Measurements from ENCODE around the gene RAD51AP2.

Gene RAD51AP2

DNA sequence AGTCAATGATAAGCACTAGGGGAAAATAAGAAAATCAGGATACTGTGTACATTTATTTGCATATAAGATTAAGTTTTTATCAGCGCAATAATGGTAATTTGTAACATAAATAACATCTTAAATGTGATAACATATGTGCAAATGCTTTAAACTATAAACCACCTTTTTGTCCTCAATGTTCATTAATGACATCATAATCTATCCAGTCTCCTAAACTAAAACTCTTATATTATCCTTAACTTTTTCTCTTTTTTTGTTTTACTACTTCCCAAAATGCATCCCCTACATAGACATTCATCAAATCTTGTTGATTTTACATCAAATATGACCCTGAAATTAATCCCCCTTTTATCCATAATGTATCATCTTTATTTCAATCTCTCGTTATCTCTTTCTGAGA, 3.4 kb upstream of the RAD51AP2 start:
- Histone ChIP-seq H3K4me1 (ENCODE audit: control insufficient read depth, insufficient read depth, low read length) (no peaks in the 10 kb centered on the region), H3K27ac (ENCODE audit: extremely low read depth, low read depth, low read length) (no peak overlapping the region), H3K4me3 (ENCODE audit: low read depth, low read length) (no peak overlapping the region), H3K36me3 (ENCODE audit: control insufficient read depth in 2 of 2, insufficient read depth in 1 of 2, low read length in 2 of 2) (no peaks in the 10 kb centered on the region), H3K9me3 (ENCODE audit: control insufficient read depth, insufficient read depth, low read depth, low read length) (no peaks in the 10 kb centered on the region)
- ChIA-PET POLR2A (no interaction called here), CTCF (interaction anchor here (1.6 kb wide), 1 partner anchor 124 kb away, joined by 3 read pairs; no protein-coding TSS in a partner anchor)
- no peak for TF ChIP-seq ZFP69B (tag by site-specific recombination; IDR thresholded peaks at IDR 0.05)
- TF ChIP-seq, protein P1, sequence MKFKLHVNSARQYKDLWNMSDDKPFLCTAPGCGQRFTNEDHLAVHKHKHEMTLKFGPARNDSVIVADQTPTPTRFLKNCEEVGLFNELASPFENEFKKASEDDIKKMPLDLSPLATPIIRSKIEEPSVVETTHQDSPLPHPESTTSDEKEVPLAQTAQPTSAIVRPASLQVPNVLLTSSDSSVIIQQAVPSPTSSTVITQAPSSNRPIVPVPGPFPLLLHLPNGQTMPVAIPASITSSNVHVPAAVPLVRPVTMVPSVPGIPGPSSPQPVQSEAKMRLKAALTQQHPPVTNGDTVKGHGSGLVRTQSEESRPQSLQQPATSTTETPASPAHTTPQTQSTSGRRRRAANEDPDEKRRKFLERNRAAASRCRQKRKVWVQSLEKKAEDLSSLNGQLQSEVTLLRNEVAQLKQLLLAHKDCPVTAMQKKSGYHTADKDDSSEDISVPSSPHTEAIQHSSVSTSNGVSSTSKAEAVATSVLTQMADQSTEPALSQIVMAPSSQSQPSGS (tag by site-specific recombination; IDR thresholded peaks at IDR 0.05; ENCODE audit: low read depth): peak; percentile 75

GRCh38 chr2:17520761-17521160, 2.5 kb upstream of the RAD51AP2 start:
- ChIA-PET CTCF (interaction anchor here (1.6 kb wide), 1 partner anchor 125 kb away, joined by 3 read pairs; no protein-coding TSS in a partner anchor), POLR2A (no interaction called here)
- Histone ChIP-seq H3K36me3 (ENCODE audit: control insufficient read depth in 2 of 2, insufficient read depth in 1 of 2, low read length in 2 of 2) (no peaks in the 10 kb centered on the region), H3K27ac (ENCODE audit: extremely low read depth, low read depth, low read length) (no peak overlapping the region), H3K4me1 (ENCODE audit: control insufficient read depth, insufficient read depth, low read length) (no peaks in the 10 kb centered on the region), H3K4me3 (ENCODE audit: low read depth, low read length) (no peak overlapping the region), H3K9me3 (ENCODE audit: control insufficient read depth, insufficient read depth, low read depth, low read length) (no peaks in the 10 kb centered on the region)
- no peak for TF ChIP-seq ZNF558 (tag by site-specific recombination; IDR thresholded peaks at IDR 0.05)
- TF ChIP-seq ZNF341 (tag by site-specific recombination; IDR thresholded peaks at IDR 0.05; ENCODE audit: low read depth): no peak
- TF ChIP-seq BCL11A (tag by site-specific recombination; IDR thresholded peaks at IDR 0.05; ENCODE audit: low read depth): no peak
- no peak for TF ChIP-seq ZNF548 (tag by site-specific recombination; IDR thresholded peaks at IDR 0.05)
- TF ChIP-seq ZNF133 (tag by site-specific recombination; IDR thresholded peaks at IDR 0.05): no peak
- no peak for TF ChIP-seq ZNF530 (tag by site-specific recombination; IDR thresholded peaks at IDR 0.05; ENCODE audit: low read depth)
- TF ChIP-seq SCRT2 (tag by site-specific recombination; IDR thresholded peaks at IDR 0.05): no peak
- no peak for TF ChIP-seq INSM2 (tag by site-specific recombination; IDR thresholded peaks at IDR 0.05)
- no peak for TF ChIP-seq ZNF335 (tag by site-specific recombination; conservative IDR thresholded peaks at IDR 0.05)
- TF ChIP-seq ZNF302 (tag by site-specific recombination; IDR thresholded peaks at IDR 0.05; ENCODE audit: low read depth): no peak
- TF ChIP-seq ZNF585B (tag by site-specific recombination; IDR thresholded peaks at IDR 0.05): no peak
- no peak for TF ChIP-seq ZNF600 (tag by site-specific recombination; IDR thresholded peaks at IDR 0.05)
- no peak for TF ChIP-seq ZNF248 (tag by site-specific recombination; IDR thresholded peaks at IDR 0.05)
- TF ChIP-seq ZNF549 (tag by site-specific recombination; IDR thresholded peaks at IDR 0.05): no peak
- TF ChIP-seq ZNF26 (tag by site-specific recombination; IDR thresholded peaks at IDR 0.05): no peak
- no peak for TF ChIP-seq PBX3 (CRISPR knock-in tag; IDR thresholded peaks at IDR 0.05)

Data from HEK293 (cell line).